Fibroblast of the aortic adventitia (primary cell): ENCODE results near the gene A2M. TPM values are rescaled to one million over a fixed set of nuclear protein-coding genes. Genes with fewer than 3 reads are reported as not detected.

Experiments
- DNase-seq: peaks from one replicate; pipeline ENCODE4 v3.0.0-alpha.2; 2010; ENCODE audit warnings: low read depth
- H3K4me3 ChIP-seq: 2 replicates; pipeline ENCODE4 v1.5.1; 2011; ENCODE audit warnings: low read depth, mild to moderate bottlenecking, control low read depth, low read length, moderate library complexity
- CTCF ChIP-seq: IDR thresholded peaks from 2 replicates; pipeline ENCODE4 v1.5.1; 2011; ENCODE audit warnings: mild to moderate bottlenecking, low read length, control low read depth, inconsistent platforms; ENCODE audit not compliant: insufficient read depth
- total RNA-seq: library from RNA; depleted of rRNA; stranded (reverse); fragments of >200 nt; gene quantifications from 2 replicates; pipeline ENCODE4 v1.2.3, GENCODE V29; 2012; ENCODE audit warnings: low replicate concordance

The A2M gene
- total RNA-seq, 1 donor = 0.54 TPM

GRCh38 chr12:9068086-9068485 is 47.6 kb downstream of the A2M start:
- TF ChIP-seq CTCF = no peak
- H3K4me3 ChIP-seq = no peak overlapping the region
- DNase-seq = no peak

- DNase-seq = no peak
- no peak for TF ChIP-seq CTCF
These were observed 48.8 kb downstream of the A2M start for GRCh38 chr12:9066755-9067423.

GRCh38 chr12:9066183-9066623 is 49.5 kb downstream of the A2M start:
- no peak for DNase-seq
- TF ChIP-seq CTCF = no peak
- no peak overlapping the region for H3K4me3 ChIP-seq

More at GRCh38 chr12:9066755-9067423, 48.8 kb downstream of the A2M start:
- H3K4me3 ChIP-seq = no peak overlapping the region

- TF ChIP-seq CTCF = no peak
- DNase-seq = no peak
- peak overlapping the region; percentile 57 for H3K4me3 ChIP-seq
These were observed 50.2 kb downstream of the A2M start for GRCh38 chr12:9065607-9065856.

- H3K4me3 ChIP-seq = peak overlapping the region; percentile 70
- peak; percentile 24 for DNase-seq
- no peak for TF ChIP-seq CTCF
These were observed 50.7 kb downstream of the A2M start for GRCh38 chr12:9064815-9065606.

GRCh38 chr12:9064201-9064814 is 51.4 kb downstream of the A2M start:
- peak; percentile 34 for TF ChIP-seq CTCF
- peak overlapping the region; percentile 70 for H3K4me3 ChIP-seq
- DNase-seq = peak; percentile 31
